Measurements from ENCODE around the gene DDX41. TPM values are rescaled to one million over a fixed set of nuclear protein-coding genes. Genes with fewer than 3 reads are reported as not detected.

The DDX41 gene
- total and polyA plus RNA-seq, 5 donors from 2014 or later, result 41.8 to 73.2 (median 46.5) TPM

- Mint-ChIP-seq H3K4me1 (peaks cover 0 to 5% (median 0%) of the 10 kb centered on the region in 4 donors), H3K9me3 (peaks cover 0 to 2% (median 0%) of the 10 kb centered on the region in 7 donors), H3K36me3 (no peaks in the 10 kb centered on the region), H3K4me3 (peak overlapping the region in 1 of 4 donors; percentile 47), H3K27ac (no peak overlapping the region), H3K27me3 (peaks cover 4% of the 10 kb centered on the region)
- DNase-seq (no peak), ATAC-seq (ENCODE audit: low read depth in 2 of 2) (no peak)
- Histone ChIP-seq H3K4me3 (ENCODE audit: low read depth, low read length) (no peak overlapping the region), H3K27ac (ENCODE audit: insufficient read depth, low read length, poor library complexity, severe bottlenecking) (no peak overlapping the region), H3K27me3 (ENCODE audit: control insufficient read depth, insufficient read depth, low read length) (no peaks in the 10 kb centered on the region), H3K36me3 (ENCODE audit: control insufficient read depth, insufficient read depth, low read length) (no peaks in the 10 kb centered on the region), H3K4me1 (ENCODE audit: control insufficient read depth, insufficient read depth, low read length, poor library complexity, severe bottlenecking) (no peaks in the 10 kb centered on the region), H3K9me3 (ENCODE audit: control insufficient read depth in 2 of 2, low read length in 2 of 2) (no peaks in the 10 kb centered on the region)
Observed at GRCh38 chr5:177462021-177462670, 54.6 kb downstream of the DDX41 start.

Other genes with a start within 250 kb of the DDX41 start
- 15.3 TPM for gene RAB24, start 213.2 kb downstream of the DDX41 start, total RNA-seq
- 10 to 100 TPM in 2 of 4 donors, 1 to 10 TPM in 2; 5.1 to 12.8 (median 10.1) TPM for gene RAB24, start 213.2 kb downstream of the DDX41 start, polyA plus RNA-seq
- 60.6 TPM for gene PRELID1, start 213.2 kb downstream of the DDX41 start, total RNA-seq
- 100 to 1,000 TPM; 185 to 210 (median 192) TPM for gene PRELID1, start 213.2 kb downstream of the DDX41 start, polyA plus RNA-seq
- gene MXD3, start 205.1 kb downstream of the DDX41 start, total RNA-seq, result 8.7 TPM
- 1 to 10 TPM in 1 of 4 donors, under 1 TPM in 3; 0.36 to 2.8 (median 0.84) TPM for gene MXD3, start 205.1 kb downstream of the DDX41 start, polyA plus RNA-seq
- gene LMAN2, start 165.3 kb downstream of the DDX41 start, total RNA-seq, result 77.9 TPM
- gene LMAN2, start 165.3 kb downstream of the DDX41 start, polyA plus RNA-seq, result 100 to 1,000 TPM; 227 to 289 (median 240) TPM
- 93.3 TPM for gene RGS14, start 159.0 kb downstream of the DDX41 start, total RNA-seq
- 10 to 100 TPM; 40.1 to 59.8 (median 52.7) TPM for gene RGS14, start 159.0 kb downstream of the DDX41 start, polyA plus RNA-seq
- gene SLC34A1, start 132.5 kb downstream of the DDX41 start, total RNA-seq, result 0.20 TPM
- not detected for gene SLC34A1, start 132.5 kb downstream of the DDX41 start, polyA plus RNA-seq
- not detected for gene PFN3, start 116.3 kb downstream of the DDX41 start, total RNA-seq
- not detected for gene PFN3, start 116.3 kb downstream of the DDX41 start, polyA plus RNA-seq
- 0.35 TPM for gene F12, start 107.4 kb downstream of the DDX41 start, total RNA-seq
- under 1 TPM in 3 of 4 donors, not detected in 1; 0.16 to 0.94 (median 0.20) TPM for gene F12, start 107.4 kb downstream of the DDX41 start, polyA plus RNA-seq
- gene GRK6, start 90.3 kb downstream of the DDX41 start, total RNA-seq, result 228 TPM
- gene GRK6, start 90.3 kb downstream of the DDX41 start, polyA plus RNA-seq, result 100 to 1,000 TPM in 2 of 4 donors, 10 to 100 TPM in 2; 79.2 to 127 (median 96.0) TPM
- 21.8 TPM for gene PRR7, start 70.1 kb downstream of the DDX41 start, total RNA-seq
- gene PRR7, start 70.1 kb downstream of the DDX41 start, polyA plus RNA-seq, result 10 to 100 TPM; 10.2 to 17.0 (median 11.7) TPM
- 2.3 TPM for gene DBN1, start 43.3 kb downstream of the DDX41 start, total RNA-seq
- under 1 TPM in 1 of 4 donors, not detected in 3; 0.13 TPM for gene DBN1, start 43.3 kb downstream of the DDX41 start, polyA plus RNA-seq
- gene PDLIM7, start 19.4 kb downstream of the DDX41 start, total RNA-seq, result 7.8 TPM
- gene PDLIM7, start 19.4 kb downstream of the DDX41 start, polyA plus RNA-seq, result 1 to 10 TPM; 1.6 to 2.7 (median 2.5) TPM
- 1.5 TPM for gene DOK3, start 7.1 kb downstream of the DDX41 start, total RNA-seq
- gene DOK3, start 7.1 kb downstream of the DDX41 start, polyA plus RNA-seq, result under 1 TPM in 2 of 4 donors, not detected in 2; 0.13 to 0.17 TPM
- gene FAM193B, start 37.6 kb upstream of the DDX41 start, total RNA-seq, result 179 TPM
- gene FAM193B, start 37.6 kb upstream of the DDX41 start, polyA plus RNA-seq, result 1 to 10 TPM; 2.8 to 4.1 (median 3.5) TPM
- gene TMED9, start 75.2 kb upstream of the DDX41 start, total RNA-seq, result 63.2 TPM
- gene TMED9, start 75.2 kb upstream of the DDX41 start, polyA plus RNA-seq, result 100 to 1,000 TPM in 2 of 4 donors, 10 to 100 TPM in 2; 83.7 to 141 (median 108) TPM
- gene B4GALT7, start 83.2 kb upstream of the DDX41 start, total RNA-seq, result 24.2 TPM
- gene B4GALT7, start 83.2 kb upstream of the DDX41 start, polyA plus RNA-seq, result 10 to 100 TPM; 18.3 to 19.5 (median 18.5) TPM

Data from CD4-positive, CD25-positive, alpha-beta regulatory T cell (primary cell).